NOMO-1 treated with DMSO at 0.1 percent for 48 hours (cell line): ENCODE data around the gene DDX39A.
"Not testable (repeated sequence)": the region's sequence is repeated elsewhere in the genome, so short reads cannot be mapped to it uniquely, and the experiment has no call there.

Experiments
- DNase-seq: peaks from one replicate; lab custom pipeline; 2025; ENCODE audit not compliant: unreplicated experiment; lab: John Stamatoyannopoulos, UW

DDX39A gene

GRCh38 chr19:14419106-14419813, at the start of gene DDX39A:
DDX39A (minus strand) TSS chr19:14419341; CDS start chr19:14413220, 6,121 bp downstream.
- peak; percentile 100 for DNase-seq

GRCh38 chr19:14467816-14468215, 48.7 kb upstream of the DDX39A start:
- no peak for DNase-seq

GRCh38 chr19:14467391-14467790, 48.2 kb upstream of the DDX39A start:
- DNase-seq, result no peak

- DNase-seq, result no peak
Measured at GRCh38 chr19:14463747-14464146, 44.6 kb upstream of the DDX39A start.

GRCh38 chr19:14462401-14462800, 43.3 kb upstream of the DDX39A start:
- DNase-seq, result not testable (repeated sequence)

- DNase-seq, result no peak
Measured at GRCh38 chr19:14460935-14461334, 41.8 kb upstream of the DDX39A start.

GRCh38 chr19:14459703-14460102, 40.6 kb upstream of the DDX39A start:
- DNase-seq, result no peak

- not testable (repeated sequence) for DNase-seq
Measured at GRCh38 chr19:14452303-14452702, 33.2 kb upstream of the DDX39A start.

GRCh38 chr19:14450876-14451275, 31.7 kb upstream of the DDX39A start:
- DNase-seq, result no peak

GRCh38 chr19:14450168-14450874, 31.2 kb upstream of the DDX39A start:
- no peak for DNase-seq

GRCh38 chr19:14449321-14449720, 30.2 kb upstream of the DDX39A start:
- DNase-seq, result no peak

- DNase-seq, result no peak
Measured at GRCh38 chr19:14446336-14447036, 27.3 kb upstream of the DDX39A start.

- no peak for DNase-seq
Measured at GRCh38 chr19:14443632-14444216, 24.6 kb upstream of the DDX39A start.

GRCh38 chr19:14442891-14443631, 23.9 kb upstream of the DDX39A start:
- DNase-seq, result no peak

GRCh38 chr19:14441041-14441938, 22.1 kb upstream of the DDX39A start:
- DNase-seq, result no peak

- DNase-seq, result peak; percentile 95
Measured at GRCh38 chr19:14440049-14440448, 20.9 kb upstream of the DDX39A start.

GRCh38 chr19:14439014-14439413, 19.9 kb upstream of the DDX39A start:
- peak; percentile 16 for DNase-seq

GRCh38 chr19:14437578-14438140, 18.5 kb upstream of the DDX39A start:
- DNase-seq, result no peak

- no peak for DNase-seq
Measured at GRCh38 chr19:14435320-14436050, 16.3 kb upstream of the DDX39A start.
